ENCODE results near the gene TNK2. TPM values are rescaled to one million over a fixed set of nuclear protein-coding genes. Genes with fewer than 3 reads are reported as not detected.

The TNK2 gene
- total and polyA plus RNA-seq, 2 of the 13 experiments (the other 11 are each of a cell fraction or from before 2014, with no cell fraction given) = 4.6 to 5.8 TPM

DNA sequence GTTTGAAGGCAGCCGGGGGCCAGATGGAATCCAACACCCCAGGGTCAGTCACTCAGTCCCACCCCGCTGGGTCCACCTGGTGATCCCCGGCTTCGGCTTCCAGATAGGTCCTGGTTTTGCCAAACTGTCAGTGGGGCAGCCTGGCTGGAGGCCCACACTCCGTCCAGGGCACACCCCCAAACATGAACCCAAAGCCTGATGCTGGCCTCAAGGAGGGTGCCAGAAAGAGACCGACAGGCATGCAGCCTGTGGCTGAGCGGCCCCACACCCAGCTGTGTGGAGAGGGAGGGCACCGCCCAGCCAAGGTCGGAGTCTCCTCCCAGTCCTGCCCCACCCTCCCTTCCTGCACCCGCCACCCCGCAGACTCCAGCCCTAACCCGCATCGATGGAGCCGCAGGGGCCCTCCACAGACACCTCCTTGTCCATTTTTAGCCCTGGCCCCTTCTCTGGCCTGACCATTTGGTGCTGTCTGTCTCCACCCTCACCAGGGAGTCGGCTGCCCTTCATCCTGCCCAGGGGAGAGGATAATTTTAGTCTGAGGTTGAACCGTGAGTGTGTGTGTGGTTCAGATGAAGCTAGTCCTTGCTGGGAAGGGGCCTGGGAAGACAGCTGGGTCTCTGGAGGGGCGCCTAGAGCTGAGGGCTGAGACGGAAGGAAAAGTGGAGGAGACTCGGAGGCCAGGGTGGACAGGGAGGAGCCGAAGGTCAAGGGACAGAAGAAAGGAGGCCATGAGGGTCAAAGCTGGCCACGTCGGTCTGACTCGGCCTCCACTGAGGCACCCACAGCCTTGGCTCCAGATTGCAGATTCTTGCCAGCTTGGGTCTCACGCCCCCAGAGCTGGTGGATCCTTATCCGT, 23.1 kb downstream of the TNK2 start:
- Histone ChIP-seq H3K9ac (ENCODE audit: insufficient read depth, low read depth, low read length) (no peak overlapping the region), H3K79me2 (ENCODE audit: insufficient read depth, low read length) (no peaks in the 10 kb centered on the region), H3K36me3 (replicated peaks in 1 of 2; ENCODE audit: control insufficient read depth in 1 of 2, insufficient read depth in 2 of 2, low read length in 2 of 2) (no peaks in the 10 kb centered on the region), H3K27me3 (ENCODE audit: control insufficient read depth in 1 of 2, insufficient read depth in 2 of 2, low read length in 2 of 2) (no peaks in the 10 kb centered on the region), H4K20me1 (ENCODE audit: insufficient read depth, low read length) (no peaks in the 10 kb centered on the region), H3K27ac (ENCODE audit: extremely low read length, insufficient read depth, low read length) (no peak overlapping the region), H3K4me1 (ENCODE audit: insufficient read depth, low read length) (peaks cover 19% of the 10 kb centered on the region), H3K4me2 (ENCODE audit: low read depth, low read length) (no peak overlapping the region), H3K9me3 (ENCODE audit: low read length) (no peaks in the 10 kb centered on the region), H2AFZ (ENCODE audit: low read length) (no peak overlapping the region), H3K4me3 (replicated peaks in 1 of 3; ENCODE audit: insufficient read depth in 1 of 3, low read depth in 2 of 3, low read length in 3 of 3) (no peak overlapping the region)
- POLR2A ChIA-PET = no interaction called here
- DNase-seq (ENCODE audit: low spot score) = no peak
- no peak for ATAC-seq
- no peak for TF ChIP-seq ZNF550 (CRISPR knock-in tag; IDR thresholded peaks at IDR 0.05; ENCODE audit: borderline replicate concordance)
- TF ChIP-seq ZNF362 (CRISPR knock-in tag; IDR thresholded peaks at IDR 0.05; ENCODE audit: borderline replicate concordance) = no peak
- no peak for TF ChIP-seq ATF7-NPFF (CRISPR knock-in tag; IDR thresholded peaks at IDR 0.05; ENCODE audit: low read depth)
- TF ChIP-seq MAFG (CRISPR knock-in tag; IDR thresholded peaks at IDR 0.05) = no peak
- TF ChIP-seq SRSF9 (IDR thresholded peaks at IDR 0.05; ENCODE audit: borderline replicate concordance, insufficient read depth, low read depth, low read length, poor library complexity, severe bottlenecking) = no peak
- no peak for TF ChIP-seq DPF2 (CRISPR knock-in tag; IDR thresholded peaks at IDR 0.05; ENCODE audit: borderline replicate concordance, low read depth)
- CTCF ChIA-PET (ENCODE audit: low intra/inter-chr PET ratio, low total read pairs) = no interaction called here
- in situ Hi-C loops (cut with HindIII; ENCODE audit: extremely low pct_ligation_motif_present, low pct_unique_long_range_greater_than_20kb) (no loop called here), intact Hi-C loops (cut with micrococcal nuclease; ENCODE audit: unreplicated experiment) (no loop called here)
- 88% methylated on average over 16 of the region's 25 CpGs for WGBS (ENCODE audit: low lambda C conversion rate)
- BruUV-seq (replicated peaks) = no TSS peak
- no peak for FAIRE-seq

DNA sequence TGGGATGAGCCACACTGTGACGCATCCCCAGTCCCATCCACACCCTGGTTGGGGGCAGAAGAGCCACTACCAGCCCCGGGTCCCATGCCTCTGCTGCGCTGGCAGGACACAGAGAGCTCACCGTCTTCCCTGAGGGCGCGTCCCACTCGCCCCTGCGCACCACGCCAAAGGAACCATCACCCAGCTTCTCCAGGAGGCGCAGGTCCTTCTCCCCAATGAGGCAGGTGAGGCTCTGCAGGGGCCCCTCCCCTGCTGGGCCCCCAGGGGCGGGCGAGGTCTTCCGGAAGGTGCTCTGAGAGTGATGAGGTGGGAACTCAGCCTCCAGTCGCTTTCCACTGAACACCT, 23.7 kb downstream of the TNK2 start:
- 98% methylated on average over 8 of the region's 14 CpGs for WGBS (ENCODE audit: low lambda C conversion rate)
- Histone ChIP-seq H3K9me3 (ENCODE audit: low read length) (no peaks in the 10 kb centered on the region), H3K4me1 (ENCODE audit: insufficient read depth, low read length) (peaks cover 13% of the 10 kb centered on the region), H2AFZ (ENCODE audit: low read length) (no peak overlapping the region), H3K4me2 (ENCODE audit: low read depth, low read length) (no peak overlapping the region), H3K27me3 (ENCODE audit: control insufficient read depth in 1 of 2, insufficient read depth in 2 of 2, low read length in 2 of 2) (no peaks in the 10 kb centered on the region), H3K79me2 (ENCODE audit: insufficient read depth, low read length) (no peaks in the 10 kb centered on the region), H3K36me3 (replicated peaks in 1 of 2; ENCODE audit: control insufficient read depth in 1 of 2, insufficient read depth in 2 of 2, low read length in 2 of 2) (no peaks in the 10 kb centered on the region), H3K27ac (ENCODE audit: extremely low read length, insufficient read depth, low read length) (no peak overlapping the region), H3K4me3 (replicated peaks in 1 of 3; ENCODE audit: insufficient read depth in 1 of 3, low read depth in 2 of 3, low read length in 3 of 3) (no peak overlapping the region), H4K20me1 (ENCODE audit: insufficient read depth, low read length) (no peaks in the 10 kb centered on the region), H3K9ac (ENCODE audit: insufficient read depth, low read depth, low read length) (no peak overlapping the region)
- ChIA-PET CTCF (ENCODE audit: low intra/inter-chr PET ratio, low total read pairs) (no interaction called here), POLR2A (no interaction called here)
- intact Hi-C loops (cut with micrococcal nuclease; ENCODE audit: unreplicated experiment) (no loop called here), in situ Hi-C loops (cut with HindIII; ENCODE audit: extremely low pct_ligation_motif_present, low pct_unique_long_range_greater_than_20kb) (no loop called here)
- FAIRE-seq (no peak), DNase-seq (ENCODE audit: low spot score) (no peak), ATAC-seq (no peak)
- TF ChIP-seq ZNF382 (CRISPR knock-in tag; IDR thresholded peaks at IDR 0.05; ENCODE audit: borderline replicate concordance) (no peak), NFYC (CRISPR knock-in tag; IDR thresholded peaks at IDR 0.05) (no peak)
- no TSS peak for BruUV-seq (replicated peaks)
